ENCODE results near the gene KIF3A. TPM values are rescaled to one million over a fixed set of nuclear protein-coding genes. Genes with fewer than 3 reads are reported as not detected.

Gene KIF3A
- polyA plus RNA-seq, 1 donor from 2014 or later, result 94.4 TPM

Other genes with a start within 250 kb of the KIF3A start
- 0.67 and 0.96 TPM in 2 replicates for gene IRF1, start 246.8 kb downstream of the KIF3A start, polyA plus RNA-seq
- not detected in 2 replicates for gene IL5, start 194.0 kb downstream of the KIF3A start, polyA plus RNA-seq
- gene RAD50, start 180.6 kb downstream of the KIF3A start, polyA plus RNA-seq, result 6.7 and 7.5 TPM in 2 replicates
- gene IL13, start 79.4 kb downstream of the KIF3A start, polyA plus RNA-seq, result 0.25 TPM in 1 of 2 replicates, not detected in the other
- not detected in 2 replicates for gene IL4, start 63.6 kb downstream of the KIF3A start, polyA plus RNA-seq
- not detected in 2 replicates for gene CCNI2, start 9.9 kb upstream of the KIF3A start, polyA plus RNA-seq
- gene SEPTIN8, start 39.7 kb upstream of the KIF3A start, polyA plus RNA-seq, result 33.6 and 37.7 TPM in 2 replicates
- 23.4 and 26.9 TPM in 2 replicates for gene SOWAHA, start 75.8 kb upstream of the KIF3A start, polyA plus RNA-seq
- gene SHROOM1, start 93.1 kb upstream of the KIF3A start, polyA plus RNA-seq, result 0.84 and 1.8 TPM in 2 replicates
- gene GDF9, start 128.9 kb upstream of the KIF3A start, polyA plus RNA-seq, result 4.6 and 5.1 TPM in 2 replicates
- gene UQCRQ, start 129.1 kb upstream of the KIF3A start, polyA plus RNA-seq, result 413 and 444 TPM in 2 replicates
- gene LEAP2, start 136.1 kb upstream of the KIF3A start, polyA plus RNA-seq, result 1.1 and 1.6 TPM in 2 replicates
- 54.0 and 60.6 TPM in 2 replicates for gene AFF4, start 226.1 kb upstream of the KIF3A start, polyA plus RNA-seq

Measured in neural cell (in vitro differentiated cells).